GM21390 (cell line): Measurements from ENCODE around the gene FAM200C.
"Not testable (repeated sequence)": the region's sequence is repeated elsewhere in the genome, so short reads cannot be mapped to it uniquely, and the experiment has no call there.

Experiments used
- ATAC-seq: cut with Tn5 transposase; IDR thresholded peaks from one replicate; pipeline ENCODE4 v1.9.1; 2021; ENCODE audit not compliant: unreplicated experiment

Gene FAM200C

DNA sequence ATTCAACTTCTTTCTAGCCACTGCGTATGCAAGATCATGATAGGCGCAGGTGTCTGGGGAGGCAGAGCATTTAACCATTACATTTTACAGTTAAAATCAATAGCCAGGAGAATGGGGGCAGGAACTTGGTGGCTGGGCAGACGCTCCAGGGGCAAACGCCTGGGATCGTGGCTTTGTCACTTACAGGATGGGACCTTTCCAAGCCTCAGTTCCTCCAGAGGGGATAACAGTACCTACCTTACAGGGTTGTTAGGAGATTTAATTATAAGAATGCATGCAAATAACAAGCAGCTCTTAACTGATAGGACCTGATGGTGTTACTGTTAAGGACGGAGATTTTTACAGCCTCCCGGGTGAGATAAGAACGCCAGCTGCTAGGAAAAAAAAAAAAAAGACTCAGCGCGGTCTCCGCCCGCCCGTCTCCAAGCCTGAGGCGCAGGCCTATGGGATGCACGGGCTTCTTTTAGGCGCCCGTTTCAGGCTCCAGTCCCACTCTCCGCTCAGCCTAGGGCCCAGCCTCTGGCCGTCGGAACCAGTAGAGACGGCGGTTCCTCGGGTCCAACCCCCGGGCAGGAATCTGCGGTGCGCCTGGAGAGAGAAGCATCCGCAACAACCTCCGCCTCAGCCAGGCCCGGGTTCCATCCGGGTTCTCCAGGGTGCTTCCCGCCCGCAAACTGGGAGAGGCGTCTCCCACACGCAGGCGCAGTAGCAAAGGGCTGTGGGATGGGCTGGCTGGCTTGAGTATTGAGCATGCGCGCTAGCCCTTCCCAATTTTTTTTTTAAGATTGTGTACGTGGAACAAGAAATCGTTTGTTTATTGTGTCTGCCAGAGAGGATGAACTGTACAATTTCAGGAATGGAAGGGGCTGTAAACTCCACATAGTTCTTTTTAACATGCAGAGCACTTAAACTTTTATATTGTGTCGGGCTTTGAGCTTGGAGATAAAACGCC is at the start of gene FAM200C:
Gene FAM200C, minus strand, starts transcription at position 653 of the 952 bp plus-strand sequence. CDS start 4,564 bp downstream, outside the sequence.
- peak; percentile 92 for ATAC-seq

DNA sequence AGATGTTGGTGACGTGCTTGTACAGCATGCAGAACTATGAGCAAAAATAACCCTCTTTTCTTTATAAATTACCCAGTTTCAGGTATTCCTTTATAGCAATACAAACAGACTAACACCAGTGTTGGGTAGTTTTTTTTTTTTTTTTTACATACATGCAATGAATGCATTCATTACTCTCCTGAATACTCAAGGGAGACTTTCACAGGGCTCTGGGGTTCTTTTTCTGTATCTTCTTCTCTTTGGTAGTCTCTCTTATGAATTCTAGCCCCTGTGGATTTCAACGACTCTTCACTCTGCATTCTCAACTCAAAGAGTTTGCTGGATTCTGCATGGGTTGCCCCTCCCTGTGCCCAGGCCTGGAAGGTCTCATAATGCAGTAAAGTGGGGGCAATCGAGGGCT is 49.6 kb upstream of the FAM200C start:
- ATAC-seq = no peak

DNA sequence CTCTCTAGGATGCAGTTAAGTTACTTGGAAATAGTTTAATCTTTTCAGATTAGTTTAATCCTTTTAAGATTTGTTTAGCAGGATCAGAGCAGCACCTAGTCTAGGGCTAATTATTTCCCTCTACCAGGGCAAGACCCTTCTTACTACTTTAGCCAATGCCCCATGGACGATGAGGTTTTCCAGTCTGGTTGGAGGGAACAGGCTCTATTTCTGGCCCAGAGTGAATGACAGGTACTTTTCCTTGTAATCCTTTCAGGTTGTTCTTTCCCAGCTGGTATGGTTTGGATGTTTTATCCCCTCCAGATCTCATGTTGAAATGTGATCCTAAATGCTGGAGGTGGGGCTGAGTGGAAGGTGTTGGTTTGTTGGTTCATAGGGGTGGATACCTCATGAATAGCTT is 49.0 kb upstream of the FAM200C start:
- ATAC-seq = no peak

DNA sequence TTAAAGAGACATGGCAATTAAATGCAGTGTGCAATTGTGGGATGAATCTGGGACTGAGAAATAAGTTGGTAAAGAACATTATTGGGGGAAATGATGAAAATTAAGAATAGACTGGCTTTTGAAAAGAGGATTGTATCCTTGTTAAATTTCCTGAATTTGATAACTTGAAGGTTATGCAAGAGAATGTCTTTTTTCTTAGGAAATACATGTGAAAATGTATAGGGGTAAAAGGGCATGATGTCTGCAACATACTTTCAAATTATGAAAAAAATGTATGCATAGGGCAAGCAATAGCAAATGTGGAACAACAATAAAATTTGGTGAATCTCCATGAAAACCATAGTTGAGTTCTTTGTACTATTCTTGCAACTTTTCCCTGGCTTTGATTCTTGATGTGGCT is 45.9 kb upstream of the FAM200C start:
- ATAC-seq = no peak

DNA sequence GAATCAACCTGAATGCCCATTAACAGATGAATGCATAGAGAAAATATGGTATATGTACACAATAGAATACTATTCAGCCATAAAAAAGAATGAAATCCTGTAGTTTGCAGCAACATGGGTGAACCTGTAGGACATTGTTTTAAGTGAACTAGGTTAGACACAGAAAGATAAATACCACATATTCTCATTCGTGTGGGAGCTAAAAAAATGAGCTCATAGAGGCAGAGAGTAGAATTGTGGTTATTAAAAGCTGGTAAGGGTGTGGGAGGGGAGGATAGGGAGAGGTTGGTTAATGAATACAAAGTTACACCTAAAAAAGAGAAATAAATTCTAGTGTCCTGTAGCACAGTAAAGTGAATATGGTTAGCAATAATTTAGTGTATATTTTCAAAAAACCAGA is 45.3 kb upstream of the FAM200C start:
- ATAC-seq = no peak

DNA sequence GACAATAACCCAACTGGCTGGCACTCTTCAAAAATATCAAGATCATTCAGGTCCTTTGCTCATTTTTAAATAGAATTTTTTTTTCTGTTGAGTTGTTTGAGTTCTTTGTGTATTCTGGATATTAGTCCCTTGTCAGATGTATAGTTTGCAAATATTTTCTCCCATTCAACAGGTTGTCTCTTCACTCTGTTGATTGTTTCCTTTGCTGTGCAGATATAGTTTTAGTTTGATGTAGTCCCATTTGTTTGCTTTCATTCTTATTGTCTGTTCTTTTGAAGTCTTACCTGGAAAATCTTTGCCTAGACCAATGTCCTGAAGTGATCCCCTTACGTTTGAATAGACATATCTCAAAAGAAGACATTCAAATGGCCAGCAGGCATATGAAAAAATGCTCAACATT is 44.6 kb upstream of the FAM200C start:
- ATAC-seq = no peak

DNA sequence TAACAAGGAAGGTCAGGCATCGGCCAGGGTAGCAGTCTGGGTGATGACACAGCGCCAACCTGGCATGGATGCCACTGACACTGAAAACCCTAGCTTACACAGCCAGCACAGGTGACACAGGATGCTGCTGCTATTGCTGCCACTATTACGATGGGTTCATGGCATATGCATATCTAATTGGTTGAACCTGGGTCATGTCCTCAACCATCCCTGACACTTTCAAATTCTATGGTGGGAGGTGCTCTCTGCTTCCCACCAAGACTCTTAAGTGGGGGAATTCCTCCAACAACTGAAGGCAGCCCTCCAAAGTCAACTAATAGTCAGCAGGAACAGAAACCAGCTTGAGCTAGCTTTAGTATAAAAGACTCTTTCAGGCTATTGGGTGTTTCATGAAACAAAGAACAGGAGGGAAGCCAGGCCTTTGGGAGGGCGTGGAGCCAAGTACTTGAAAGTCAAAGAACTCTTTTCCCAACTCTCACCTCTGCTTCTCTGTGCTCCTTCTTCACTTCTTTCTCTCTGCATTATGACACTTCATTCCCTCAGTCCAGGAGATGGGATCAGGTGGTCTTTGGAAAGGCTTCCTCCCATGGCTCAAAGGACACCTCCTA is 43.1 kb upstream of the FAM200C start:
- peak; percentile 24 for ATAC-seq

DNA sequence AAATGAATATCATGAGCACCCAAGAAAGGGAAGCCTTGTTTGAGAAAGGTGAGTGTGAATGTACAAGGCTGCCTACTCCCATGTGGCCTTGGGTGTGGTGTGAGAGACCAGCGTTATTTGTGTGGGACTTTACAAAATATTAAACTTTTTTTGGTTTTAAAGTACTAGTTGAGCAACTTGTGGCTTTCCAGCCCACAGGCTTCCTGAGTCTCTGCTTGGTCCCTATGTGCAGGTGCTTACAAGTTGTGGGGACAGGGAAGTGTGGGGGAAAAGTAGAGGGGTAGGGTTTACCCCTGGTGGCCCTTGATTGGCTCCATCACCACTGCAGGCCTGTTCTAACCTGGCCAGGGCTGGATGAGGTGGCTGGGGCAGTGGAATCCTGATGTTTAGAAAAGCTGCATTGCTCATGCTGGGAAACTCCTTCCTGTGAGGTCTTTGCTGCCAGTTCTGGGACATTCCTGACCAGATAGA is 41.5 kb upstream of the FAM200C start:
- ATAC-seq = peak; percentile 11

DNA sequence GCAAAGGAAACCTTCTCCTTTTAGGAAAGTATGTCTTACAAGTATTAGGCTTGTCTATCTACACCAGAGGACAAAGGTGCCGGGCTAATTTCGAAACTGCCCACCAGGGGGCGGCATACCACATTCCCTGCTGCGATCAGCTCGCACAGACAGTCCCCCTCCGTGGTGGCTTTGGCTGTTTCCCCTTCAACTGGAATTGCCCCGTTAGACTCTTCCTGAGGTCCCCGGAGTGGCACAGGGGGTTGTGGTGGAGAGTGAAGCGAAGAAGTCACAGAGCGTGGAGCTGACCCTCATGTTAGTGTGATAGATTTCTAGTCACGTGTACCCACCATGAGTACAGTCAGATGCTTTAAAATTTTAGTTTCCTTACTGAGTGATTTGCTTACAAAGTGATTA is 39.3 kb upstream of the FAM200C start:
- peak; percentile 65 for ATAC-seq

DNA sequence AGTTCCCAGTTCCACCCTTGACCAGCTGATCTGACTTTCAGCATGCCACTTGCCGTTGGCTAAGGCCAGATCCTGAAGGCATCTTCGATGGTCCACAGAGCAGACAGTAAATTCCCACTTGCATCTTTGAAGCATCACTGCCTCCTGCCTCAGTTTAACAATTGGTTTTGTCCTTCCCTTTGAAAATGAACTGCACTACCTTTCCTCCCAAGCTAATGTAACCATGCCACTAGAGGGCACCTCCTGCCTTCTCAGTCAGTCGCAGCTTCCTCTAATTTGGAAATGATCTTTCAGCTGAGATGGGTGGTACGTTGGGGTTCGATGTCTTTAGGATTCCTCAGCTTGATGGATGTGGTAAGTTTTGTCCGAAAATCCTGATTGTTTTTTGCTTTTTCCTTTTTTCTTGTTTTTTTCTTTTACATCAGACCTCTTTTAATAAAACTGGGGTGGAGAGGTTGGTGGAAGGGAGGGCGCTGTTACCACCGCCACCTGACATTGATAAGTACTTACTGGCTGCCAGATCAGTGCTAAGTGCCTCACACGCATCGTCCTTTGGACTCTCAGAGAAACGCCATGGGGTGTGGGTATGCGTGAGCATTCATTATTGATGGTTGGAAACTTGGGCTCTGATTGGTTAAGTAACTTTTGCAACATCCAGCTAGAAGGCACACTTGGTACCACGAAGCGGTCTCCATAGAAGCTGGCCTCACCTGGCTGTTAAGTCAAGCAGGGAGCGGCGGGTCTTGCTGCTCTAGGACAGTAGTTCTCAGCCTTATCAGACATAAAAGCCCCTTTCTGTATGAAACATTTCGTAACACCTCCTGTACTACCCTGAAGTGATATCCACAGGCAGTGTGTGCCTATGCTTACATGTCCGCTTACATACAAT is 38.7 kb upstream of the FAM200C start:
- ATAC-seq = peak; percentile 32

DNA sequence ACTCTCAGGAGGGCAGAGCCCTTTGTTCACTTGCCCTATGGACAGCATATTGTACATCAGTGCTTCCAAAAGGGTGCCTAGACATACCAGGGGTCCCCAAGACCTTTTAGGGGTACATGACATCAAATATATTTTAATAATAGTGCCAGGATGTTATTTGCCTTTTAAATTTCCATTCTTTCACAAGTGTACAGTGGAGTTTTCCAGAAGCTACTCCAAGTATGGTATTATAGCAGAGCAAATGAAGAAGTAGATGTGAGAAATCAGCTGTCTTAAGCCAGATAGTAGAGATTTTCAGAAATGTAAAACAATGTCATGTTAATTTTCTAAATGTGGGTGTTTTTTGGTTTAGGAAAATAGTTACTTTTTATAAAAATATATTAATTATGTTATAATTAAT is 37.4 kb upstream of the FAM200C start:
- ATAC-seq = no peak

DNA sequence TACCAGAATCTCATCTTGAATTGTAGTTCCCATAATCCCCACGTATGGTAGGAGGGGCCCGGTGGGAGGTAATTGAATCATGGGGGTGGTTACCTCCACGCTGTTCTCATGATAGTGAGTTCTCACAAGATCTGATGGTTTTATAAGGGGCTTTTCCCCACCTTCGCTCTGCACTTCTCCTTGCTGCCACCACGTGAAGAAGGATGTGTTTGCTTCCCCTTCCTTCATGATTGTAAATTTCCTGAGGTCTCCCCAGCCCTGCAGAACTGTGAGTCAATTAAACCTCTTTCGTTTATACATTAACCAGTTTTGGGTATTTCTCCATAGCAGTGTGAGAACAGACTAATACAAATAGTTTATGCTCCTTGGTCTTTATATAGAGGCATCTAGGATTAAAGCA is 36.8 kb upstream of the FAM200C start:
- ATAC-seq = not testable (repeated sequence)

DNA sequence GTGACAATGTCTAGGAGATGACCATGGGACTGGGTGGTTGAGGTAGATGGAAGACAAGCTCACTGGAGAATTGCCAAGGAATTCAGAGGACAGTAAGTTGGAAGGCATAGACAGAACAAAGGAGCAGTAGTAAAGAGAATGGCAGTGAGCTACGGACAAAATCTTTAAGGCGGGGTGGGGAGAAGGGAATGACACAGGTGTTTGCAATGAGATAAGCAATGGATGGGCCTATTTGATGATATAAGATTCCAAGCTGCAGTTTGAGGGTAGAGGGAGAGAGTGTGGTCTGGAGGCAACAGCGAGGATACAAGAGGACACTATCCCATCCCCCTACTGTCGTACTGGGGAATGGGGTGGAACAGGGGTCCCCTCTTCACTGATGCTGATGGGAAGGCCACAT is 36.2 kb upstream of the FAM200C start:
- ATAC-seq = no peak

DNA sequence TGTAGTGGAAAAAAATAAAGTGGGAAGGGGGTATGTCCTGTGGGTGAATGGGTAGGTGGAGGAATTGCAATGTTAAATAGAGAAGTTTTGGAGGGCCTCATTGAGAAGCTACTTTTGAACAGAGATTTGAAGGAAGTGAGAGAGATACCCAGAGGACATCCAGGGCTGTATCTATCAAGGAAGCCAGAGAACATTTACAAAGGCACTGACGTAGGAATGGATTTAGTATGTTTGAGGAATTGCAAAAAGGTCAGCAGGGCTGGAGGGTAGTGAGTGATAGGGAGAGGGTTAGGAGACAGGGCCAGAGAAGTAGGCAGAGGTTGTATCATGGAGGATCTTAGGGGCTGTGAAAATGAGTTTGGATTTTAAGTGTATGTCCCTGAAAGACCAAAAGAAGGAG is 35.7 kb upstream of the FAM200C start:
- no peak for ATAC-seq

DNA sequence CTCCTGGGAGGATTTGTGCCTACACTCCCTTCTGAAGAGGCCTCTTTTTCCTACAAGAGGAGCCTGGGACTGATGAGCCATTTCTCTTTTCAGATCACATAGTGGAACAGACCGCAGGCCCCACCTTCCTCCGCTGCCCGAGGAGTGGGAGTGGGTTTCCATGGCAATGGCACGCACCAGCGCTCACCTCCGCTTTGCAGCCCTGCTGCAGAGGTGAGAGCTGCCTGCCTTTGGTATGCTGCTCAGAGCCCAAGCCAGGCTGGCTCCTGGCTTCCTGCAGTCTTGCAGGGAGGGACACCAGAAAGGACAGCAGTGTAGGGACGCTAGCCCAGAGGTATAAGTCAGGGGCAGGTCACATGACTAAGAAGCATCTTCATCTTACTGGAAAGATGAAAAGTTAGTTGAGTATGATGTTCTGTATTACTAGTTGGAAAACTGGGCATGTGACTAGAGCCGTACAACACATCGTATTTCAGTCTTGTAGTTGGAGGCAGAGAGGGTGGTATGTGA is 34.2 kb upstream of the FAM200C start:
- ATAC-seq = peak; percentile 81

DNA sequence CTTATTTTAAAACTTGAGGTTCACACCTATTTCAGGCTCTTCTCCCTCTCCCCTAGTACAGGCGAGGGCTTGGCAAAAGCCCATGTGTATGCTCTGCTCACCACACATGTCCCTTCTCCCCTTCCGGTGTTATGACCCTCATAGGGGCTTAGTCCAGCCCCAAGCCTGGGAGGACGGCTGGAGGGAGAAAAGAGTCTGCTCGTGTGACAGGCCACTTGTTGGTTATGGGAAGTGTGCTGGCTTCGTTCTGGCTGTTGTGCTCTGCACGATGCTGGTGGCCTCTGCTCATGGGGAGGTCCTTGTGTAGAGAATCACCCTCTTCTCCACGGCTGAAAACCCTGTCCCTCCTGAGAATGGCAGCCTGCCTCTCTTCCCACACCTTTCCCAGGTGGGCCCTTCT is 32.9 kb upstream of the FAM200C start:
- no peak for ATAC-seq

DNA sequence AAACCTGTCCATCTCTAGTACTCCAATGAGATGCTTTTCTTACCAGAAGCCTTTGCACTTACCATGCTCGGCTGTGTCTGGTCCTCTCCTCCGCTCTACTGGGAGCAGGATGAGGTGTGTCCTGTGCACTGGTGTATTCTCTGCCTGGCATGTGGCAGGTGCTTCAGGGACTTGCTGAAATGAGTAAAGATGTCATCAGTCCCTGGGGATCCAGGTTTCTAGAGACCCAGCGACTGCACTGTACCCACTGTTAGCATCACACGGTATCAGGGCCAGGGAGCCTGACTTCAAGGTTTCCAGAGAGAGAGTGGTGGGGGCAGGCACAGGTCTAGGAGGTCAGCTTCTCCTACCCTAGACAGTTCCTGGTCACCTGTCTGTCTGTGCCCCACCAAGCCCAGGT is 32.3 kb upstream of the FAM200C start:
- no peak for ATAC-seq

DNA sequence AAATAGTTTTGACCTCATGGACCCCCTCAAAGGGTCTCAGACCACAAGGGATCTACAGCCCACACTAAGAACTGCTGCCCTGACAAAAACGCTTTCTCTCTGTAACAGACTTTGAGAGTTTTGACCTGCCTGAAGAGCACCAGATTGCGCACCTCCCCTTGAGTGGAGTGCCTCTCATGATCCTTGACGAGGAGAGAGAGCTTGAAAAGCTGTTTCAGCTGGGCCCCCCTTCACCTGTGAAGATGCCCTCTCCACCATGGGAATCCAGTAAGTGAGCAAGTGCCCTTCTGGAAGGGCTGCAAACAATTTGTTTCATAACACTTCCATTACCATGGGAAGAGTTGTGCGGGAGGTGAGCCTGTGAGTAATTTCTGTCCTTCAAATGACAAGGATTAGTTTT is 27.8 kb upstream of the FAM200C start:
- no peak for ATAC-seq

DNA sequence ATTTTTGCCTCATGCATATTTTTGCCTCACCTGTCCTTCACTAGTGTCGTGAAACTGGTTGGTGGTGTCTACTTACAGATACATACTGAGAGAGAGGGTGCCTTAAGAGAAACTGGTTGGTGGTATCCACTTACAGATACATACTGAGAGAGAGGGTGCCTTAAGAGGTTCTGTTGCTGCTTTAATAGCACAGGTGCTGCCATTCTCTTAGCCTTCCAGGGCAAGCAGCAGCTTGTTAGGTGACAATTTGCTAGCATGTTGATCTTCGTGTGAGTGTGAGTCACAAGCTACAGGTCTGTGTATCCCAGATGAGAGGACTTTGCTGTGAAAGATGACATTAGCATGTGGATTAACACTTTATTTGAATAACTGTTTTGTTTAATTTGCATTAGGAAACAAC is 23.2 kb upstream of the FAM200C start:
- ATAC-seq = no peak

DNA sequence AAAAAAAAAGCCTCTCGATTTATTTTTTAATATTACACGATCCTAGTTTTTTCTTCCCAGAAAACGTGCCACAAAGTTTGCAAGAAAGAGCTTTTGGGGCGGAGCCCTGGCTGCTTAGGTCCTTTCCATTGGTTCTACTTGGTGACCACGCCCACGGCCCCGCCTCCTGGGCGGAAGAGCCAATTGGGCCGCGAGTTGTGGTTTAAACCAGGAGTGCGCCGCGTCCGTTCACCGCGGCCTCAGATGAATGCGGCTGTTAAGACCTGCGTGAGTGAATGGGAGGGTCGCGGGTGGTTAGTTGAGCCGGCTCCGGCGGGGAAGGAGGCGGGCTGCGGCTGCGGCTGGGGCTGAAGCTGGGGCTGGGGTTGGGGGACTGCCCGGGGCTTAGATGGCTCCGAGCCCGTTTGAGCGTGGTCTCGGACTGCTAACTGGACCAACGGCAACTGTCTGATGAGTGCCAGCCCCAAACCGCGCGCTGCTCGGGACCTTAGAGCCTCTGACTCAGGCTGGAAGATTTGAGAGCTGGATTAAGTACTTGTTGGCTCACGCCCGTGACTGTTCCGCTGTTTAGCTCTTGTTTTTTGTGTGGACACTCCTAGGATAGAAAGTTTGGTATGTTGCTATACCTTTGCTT is 21.9 kb upstream of the FAM200C start, which contains the start of gene PTTG1:
Gene PTTG1, plus strand, starts transcription at position 231 of the 634 bp plus-strand sequence. CDS start 458 bp downstream, outside the sequence.
- peak; percentile 65 for ATAC-seq

DNA sequence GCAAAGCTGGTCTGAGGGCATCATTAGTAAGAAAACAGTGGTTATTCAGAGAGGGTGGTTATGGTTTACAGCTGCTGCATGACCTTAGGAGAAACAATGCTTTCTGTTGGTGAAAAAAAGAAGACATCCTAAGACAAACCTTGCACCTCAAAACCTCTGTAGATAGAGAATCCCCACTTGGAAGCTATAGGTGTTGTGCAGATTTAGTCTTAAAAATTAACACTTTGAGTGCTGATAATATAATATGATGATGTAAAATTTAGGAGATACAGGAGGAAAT is 20.4 kb upstream of the FAM200C start:
- ATAC-seq = no peak
